ENCODE measurements around the gene IFNK.

GRCh38 chr9:27542508-27542907, 18.4 kb downstream of the IFNK start:
- TF ChIP-seq, protein P1, sequence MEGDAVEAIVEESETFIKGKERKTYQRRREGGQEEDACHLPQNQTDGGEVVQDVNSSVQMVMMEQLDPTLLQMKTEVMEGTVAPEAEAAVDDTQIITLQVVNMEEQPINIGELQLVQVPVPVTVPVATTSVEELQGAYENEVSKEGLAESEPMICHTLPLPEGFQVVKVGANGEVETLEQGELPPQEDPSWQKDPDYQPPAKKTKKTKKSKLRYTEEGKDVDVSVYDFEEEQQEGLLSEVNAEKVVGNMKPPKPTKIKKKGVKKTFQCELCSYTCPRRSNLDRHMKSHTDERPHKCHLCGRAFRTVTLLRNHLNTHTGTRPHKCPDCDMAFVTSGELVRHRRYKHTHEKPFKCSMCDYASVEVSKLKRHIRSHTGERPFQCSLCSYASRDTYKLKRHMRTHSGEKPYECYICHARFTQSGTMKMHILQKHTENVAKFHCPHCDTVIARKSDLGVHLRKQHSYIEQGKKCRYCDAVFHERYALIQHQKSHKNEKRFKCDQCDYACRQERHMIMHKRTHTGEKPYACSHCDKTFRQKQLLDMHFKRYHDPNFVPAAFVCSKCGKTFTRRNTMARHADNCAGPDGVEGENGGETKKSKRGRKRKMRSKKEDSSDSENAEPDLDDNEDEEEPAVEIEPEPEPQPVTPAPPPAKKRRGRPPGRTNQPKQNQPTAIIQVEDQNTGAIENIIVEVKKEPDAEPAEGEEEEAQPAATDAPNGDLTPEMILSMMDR (IDR thresholded peaks at IDR 0.05): no peak
- TF ChIP-seq POLR2A (IDR thresholded peaks at IDR 0.05): no peak

All from uterus (tissue), 2 donors.